GM10266 (cell line): ENCODE results near the gene ABTB2.
A peak's percentile ranks its signal among the peaks of the same experiment; 100 is the strongest.

Source experiments
- DNase-seq: peaks from one replicate; pipeline ENCODE4 v3.0.0; 2012; ENCODE audit errors: extremely low spot score
- TF ChIP-seq, protein P1 (sequence below): IDR thresholded peaks from 2 replicates; pipeline ENCODE4 v1.5.1; 2012; ENCODE audit warnings: mild to moderate bottlenecking, low read depth; ENCODE audit not compliant: control insufficient read depth, insufficient read depth; ENCODE audit errors: missing control alignments

The ABTB2 gene

DNA sequence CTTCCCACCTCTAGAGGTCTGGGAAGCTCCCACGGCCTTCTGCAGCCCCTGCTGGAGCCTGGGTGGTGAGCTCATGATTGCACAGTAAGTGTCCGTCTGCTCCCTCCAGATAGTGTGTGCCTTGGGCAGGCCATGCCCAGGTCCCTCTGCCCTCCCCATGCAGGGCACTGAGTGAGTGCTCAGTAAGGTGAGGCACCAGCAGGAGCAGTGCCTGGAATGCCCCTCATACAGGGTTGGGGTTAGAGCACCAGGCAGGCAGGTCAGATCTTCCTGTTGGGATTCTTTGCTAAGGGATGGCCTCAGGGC, 202.1 kb downstream of the ABTB2 start:
- TF ChIP-seq, protein P1, sequence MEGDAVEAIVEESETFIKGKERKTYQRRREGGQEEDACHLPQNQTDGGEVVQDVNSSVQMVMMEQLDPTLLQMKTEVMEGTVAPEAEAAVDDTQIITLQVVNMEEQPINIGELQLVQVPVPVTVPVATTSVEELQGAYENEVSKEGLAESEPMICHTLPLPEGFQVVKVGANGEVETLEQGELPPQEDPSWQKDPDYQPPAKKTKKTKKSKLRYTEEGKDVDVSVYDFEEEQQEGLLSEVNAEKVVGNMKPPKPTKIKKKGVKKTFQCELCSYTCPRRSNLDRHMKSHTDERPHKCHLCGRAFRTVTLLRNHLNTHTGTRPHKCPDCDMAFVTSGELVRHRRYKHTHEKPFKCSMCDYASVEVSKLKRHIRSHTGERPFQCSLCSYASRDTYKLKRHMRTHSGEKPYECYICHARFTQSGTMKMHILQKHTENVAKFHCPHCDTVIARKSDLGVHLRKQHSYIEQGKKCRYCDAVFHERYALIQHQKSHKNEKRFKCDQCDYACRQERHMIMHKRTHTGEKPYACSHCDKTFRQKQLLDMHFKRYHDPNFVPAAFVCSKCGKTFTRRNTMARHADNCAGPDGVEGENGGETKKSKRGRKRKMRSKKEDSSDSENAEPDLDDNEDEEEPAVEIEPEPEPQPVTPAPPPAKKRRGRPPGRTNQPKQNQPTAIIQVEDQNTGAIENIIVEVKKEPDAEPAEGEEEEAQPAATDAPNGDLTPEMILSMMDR = no peak
- DNase-seq = no peak

DNA sequence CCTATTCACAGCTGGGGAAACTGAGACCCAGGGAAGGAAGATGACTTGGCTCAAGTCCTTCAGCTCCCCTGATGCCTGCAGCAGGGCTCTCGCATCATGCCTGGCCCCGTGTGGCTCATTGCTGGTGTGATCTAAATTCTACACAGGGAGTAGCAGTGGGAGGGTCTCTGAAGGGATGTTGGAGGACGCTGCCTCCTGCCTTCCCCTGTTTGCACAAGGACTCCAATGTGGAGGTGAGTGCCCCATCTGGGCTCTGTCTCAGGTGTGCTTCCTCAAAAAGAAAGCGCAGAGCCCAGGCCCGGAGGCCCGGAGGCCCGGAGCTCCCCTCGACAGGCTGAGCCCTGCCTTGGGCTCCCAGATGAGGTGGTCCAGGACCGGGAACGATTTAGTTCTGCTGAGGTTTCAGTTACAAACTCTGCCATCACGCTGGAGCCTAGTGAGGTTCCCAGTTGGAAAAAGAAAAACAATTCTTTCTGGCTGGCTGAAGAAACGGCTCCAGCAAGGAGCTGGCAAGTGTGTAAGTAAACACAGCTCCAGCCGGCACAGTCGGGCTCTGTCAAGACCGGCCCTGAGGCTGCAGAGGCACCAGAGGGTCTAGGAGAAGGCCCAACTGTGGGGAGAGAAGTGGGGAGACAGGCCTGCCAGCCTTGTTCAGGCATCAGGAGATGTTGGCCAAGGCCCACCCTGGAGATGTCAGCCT, 202.6 kb downstream of the ABTB2 start:
- no peak for DNase-seq
- TF ChIP-seq, protein P1 = no peak

DNA sequence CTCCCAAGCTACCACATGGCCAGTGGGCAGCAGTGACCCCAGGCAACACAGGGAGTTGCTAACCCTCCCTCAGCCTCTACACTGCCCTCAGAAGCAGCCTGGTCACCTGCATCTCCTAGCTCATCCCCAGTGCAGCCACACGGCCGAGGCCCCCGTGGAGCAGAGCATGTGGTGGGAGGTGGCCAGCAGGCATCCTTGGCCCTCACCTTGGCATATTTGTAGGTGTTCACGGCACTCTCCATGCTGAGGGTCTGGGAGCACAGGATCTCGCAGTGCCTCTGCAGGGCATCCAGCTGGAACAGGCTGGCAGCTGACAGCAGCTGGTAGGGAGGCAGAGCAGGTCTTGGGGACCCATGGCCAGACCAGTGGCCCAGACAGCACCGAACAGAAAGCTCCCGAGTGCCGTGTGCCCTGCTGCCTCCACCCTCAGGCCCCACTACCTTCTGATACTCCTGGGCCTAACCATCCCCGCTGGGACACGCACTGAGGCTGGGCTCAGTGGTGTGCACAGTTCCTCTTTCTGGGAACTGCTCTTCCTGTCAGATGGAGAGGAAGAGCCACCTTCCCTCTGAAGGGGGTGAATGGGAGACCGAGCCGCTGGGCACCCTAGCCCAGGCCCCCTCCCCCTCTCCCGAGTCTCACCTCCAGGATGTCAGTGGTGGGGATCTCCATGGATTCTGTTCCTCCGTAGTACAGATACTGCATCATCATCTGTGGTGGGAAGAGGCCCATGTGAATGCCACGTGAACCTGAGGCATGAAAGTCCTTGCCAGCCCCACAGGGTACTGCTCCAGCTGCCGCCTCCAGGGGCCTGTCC, 203.5 kb downstream of the ABTB2 start:
- TF ChIP-seq, protein P1 = no peak
- DNase-seq = peak; percentile 52

DNA sequence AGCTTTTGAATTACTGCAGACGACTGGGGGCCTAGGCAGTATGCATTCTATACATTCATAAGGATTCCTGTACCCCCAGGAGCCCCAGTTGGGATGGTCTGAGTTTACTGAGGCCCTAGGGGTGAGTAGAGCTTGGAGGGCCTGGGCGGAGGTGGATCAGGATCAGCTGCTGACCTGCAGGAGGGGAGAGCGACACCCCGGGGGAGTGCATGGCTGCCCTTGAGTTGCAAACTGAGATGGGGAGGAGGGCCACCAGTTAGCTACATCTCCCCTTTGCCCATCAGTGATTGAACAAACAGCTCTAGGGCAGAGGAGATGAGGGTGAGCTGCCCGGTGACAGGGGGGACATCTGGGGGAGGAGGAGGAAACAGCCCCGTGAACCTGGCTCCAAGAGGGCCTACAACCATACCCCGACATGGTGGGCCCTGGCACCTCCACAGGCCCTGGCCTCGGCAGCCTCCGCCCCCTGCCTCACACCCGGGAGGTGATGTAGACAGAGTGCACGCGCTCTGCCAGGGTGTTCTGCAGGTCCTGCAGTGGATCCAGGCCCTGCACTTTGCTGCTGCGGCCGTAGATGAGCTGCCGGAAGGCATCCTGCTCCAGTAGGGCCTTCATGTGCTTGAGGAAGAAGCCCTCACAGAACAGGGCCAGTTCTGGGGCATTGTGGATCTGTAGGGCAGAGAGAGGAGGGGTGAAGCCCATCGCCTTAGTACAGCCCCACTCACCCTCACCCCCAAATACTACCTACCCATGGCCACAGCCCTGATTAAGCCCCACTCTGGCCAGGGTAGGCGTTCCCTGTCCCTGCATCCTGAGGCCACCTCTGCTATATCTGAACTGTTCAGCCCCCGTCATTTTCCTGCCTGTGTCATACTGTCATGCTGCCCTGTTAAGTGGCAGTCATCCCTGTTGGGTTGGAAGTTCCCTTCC, 205.6 kb downstream of the ABTB2 start:
- DNase-seq = no peak
- TF ChIP-seq, protein P1 = no peak

DNA sequence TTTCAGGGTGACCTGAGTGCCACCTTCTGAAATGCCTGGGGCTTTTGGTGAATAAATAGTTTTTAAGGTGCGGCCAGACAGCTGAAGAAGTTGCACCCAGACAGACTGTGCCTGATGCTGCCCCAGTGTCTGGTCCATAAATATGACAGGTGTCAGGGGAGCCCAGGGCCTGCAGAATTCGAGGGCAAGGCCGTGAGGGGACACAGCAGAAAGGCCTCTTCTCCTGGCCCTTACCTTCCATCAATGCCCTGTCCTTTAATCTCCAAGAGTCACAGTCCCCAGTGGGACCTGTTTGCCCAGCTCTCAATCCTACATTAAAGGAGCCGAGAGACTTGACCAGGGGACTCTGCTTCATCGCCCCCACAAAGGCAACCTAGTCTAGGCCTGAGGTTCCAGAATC, 206.6 kb downstream of the ABTB2 start:
- no peak for DNase-seq
- TF ChIP-seq, protein P1 = no peak

DNA sequence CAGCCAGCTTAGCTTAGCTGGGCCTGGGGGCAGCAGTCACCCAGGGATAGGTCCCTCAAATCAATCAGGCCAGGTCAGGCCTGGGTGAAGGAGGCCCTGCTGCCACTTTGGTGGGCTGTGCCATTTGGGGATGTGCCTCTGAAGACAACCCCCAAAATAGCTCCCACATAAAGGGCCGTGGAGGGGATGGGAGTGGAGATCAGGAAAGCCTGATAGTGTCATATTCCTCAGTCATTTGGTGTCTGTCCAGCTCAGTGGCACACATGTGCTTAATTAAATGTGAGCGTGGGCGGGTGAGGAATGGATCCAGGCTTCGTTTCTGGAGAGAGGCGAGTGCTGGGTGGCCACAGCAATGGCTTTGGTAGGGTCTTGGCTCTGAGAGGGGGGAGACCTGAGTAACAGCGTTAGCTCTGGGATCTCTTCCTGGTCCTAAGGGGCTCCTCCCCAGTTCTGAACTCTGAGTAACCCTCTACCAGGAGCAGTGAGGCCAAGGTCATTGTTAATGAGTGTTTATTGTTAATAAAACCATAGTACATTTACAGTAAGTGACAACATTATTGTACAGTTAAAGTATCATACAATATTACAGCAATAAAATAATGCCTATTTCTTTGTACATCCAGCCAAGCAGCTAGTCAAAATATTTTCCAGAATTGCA, 207.2 kb downstream of the ABTB2 start:
- TF ChIP-seq, protein P1 = no peak
- DNase-seq = no peak
